GM21526 (cell line): ENCODE results near the gene CAMK4.
A peak's percentile ranks its signal among the peaks of the same experiment; 100 is the strongest.

Source experiments
- ATAC-seq: cut with Tn5 transposase; IDR thresholded peaks from one replicate; pipeline ENCODE4 v1.9.1; 2021; ENCODE audit warnings: moderate library complexity; ENCODE audit not compliant: unreplicated experiment, low FRiP score

CAMK4 gene

DNA sequence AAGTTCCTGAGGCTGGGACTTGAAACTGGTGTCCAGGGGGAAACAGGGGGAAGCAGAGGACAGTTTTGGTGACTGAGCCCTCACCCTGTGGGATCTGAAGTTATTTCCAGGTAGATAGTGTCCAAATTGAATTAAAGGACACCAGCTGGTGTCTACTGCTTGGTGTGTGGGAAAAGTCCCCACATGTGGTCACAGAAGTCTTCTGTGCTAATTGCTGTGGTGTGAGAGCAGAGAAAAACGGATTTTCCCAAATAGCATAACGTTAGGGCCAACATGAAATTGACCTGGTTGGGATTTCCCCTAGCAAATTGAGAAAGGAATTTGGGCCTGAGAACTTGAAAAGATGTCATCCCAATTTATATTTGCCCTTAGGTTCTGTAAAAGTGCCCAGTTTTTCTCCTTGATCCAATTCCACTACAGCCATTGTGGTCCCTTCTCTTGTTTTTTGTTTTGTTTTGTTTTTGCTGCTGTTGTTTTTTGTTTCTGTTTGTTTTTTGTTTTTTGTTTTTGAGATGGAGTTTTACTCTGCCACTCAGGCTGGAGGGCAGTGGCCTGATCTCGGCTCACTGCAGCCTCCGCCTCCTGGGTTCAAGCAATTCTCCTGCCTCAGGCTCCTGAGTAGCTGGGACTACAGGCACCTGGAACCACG is 293.8 kb downstream of the CAMK4 start:
- ATAC-seq = no peak

DNA sequence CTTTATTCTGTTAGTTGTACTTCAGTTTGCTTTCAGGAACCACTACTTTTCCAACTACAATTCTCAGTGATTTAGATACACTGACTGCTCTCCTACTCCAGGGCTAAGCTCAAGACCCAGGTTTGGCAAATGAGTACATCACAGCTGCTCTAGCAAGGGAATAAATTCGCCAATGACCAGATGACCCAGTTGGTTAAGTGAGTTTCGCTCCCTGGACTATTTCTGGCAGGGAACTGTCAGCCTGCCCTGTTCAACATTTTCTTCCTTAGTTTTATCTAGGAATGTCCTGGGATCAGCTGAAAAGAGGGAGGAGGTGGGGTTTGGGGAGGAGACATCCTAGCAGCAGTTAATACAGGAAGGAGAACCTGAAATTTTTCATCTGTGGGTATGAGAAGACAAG is 294.6 kb downstream of the CAMK4 start:
- no peak for ATAC-seq

DNA sequence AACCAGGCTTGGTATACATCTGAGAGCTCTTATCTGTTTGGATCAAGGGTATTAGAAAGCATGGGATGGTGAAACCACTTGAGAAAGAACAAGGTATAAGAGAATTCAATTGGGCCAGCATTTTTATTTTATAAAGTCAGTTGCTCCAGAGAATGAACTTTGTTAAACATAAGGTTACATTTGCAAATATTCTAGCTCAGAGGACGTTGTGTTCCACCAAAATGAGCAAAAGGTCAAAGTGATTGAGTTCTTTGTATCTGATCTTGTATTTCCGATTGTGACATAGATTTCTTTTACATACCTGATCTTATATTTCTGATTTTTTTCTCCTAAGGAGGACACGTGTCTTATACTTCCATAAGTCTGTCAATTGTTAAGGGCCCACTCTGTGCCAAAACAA is 296.7 kb downstream of the CAMK4 start:
- no peak for ATAC-seq

DNA sequence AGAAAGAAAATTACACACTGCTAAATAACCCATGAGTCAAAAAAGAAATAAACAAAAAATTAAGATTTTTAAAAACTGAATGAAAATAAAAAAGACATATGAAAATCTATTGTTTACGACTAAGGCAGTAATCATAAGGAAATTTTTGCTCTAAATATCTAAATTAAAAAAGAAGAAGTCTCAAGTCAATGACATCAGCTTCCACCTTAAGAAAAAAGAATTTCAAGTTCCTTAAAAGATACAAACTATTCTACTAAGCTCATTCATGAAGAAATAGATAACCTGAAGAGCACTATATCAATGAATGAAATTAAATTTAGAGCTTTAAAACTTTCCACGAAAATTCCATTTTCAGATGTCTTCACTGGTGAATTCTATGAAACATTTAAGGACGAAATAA is 303.9 kb downstream of the CAMK4 start:
- no peak for ATAC-seq

DNA sequence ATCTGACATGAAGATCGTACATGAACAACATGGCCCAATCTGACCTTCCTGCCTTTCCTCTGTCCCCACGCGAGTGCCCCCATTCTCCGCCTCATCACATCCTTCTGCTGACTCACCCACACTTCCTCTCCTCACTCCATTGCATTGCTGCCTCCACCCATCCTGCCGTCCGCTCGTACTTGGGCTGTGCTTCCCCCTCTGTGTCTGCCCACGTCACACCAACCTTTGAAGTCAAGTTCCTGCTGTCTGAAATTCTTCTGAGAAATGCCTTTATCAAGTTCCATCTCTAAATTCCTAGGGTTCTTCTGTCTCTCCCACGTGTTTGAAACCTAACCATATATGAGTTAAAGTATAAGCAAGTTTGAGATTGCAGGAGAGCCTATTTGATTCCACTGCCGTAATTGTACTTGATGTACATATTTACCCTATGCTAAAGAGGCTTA is 306.1 kb downstream of the CAMK4 start:
- ATAC-seq = peak; percentile 92

DNA sequence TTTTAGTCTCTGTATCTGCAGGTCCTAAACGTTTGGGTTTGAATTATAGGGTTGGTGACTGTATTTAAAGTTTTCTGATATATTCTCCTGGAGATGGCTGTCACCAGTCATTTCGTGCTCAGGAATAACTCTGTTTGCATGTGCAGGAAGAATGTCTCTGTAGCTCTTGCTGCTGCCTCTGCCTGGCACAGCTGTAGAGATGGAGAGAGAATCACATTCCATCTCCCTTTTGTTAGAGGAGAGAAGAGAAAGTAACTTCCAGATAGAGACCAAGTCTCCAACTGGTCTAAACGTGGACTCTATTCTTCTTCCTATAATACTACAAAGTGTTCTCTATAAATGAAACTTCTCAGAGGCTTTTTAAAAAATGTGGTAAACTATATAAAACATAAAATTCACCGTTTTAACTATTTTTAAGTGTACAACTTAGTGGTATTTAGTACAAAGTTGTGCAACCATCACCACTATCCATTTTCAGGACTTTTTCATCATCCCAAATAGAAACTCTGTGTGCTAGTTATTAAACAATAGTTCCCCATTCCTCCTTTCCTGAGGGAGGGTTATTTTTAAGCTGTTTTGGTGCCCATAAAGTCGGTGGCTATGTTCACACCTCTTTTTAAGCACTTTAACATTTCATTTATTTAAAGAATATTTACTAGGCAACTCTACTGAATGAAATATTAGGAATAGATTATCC is 308.9 kb downstream of the CAMK4 start:
- no peak for ATAC-seq

DNA sequence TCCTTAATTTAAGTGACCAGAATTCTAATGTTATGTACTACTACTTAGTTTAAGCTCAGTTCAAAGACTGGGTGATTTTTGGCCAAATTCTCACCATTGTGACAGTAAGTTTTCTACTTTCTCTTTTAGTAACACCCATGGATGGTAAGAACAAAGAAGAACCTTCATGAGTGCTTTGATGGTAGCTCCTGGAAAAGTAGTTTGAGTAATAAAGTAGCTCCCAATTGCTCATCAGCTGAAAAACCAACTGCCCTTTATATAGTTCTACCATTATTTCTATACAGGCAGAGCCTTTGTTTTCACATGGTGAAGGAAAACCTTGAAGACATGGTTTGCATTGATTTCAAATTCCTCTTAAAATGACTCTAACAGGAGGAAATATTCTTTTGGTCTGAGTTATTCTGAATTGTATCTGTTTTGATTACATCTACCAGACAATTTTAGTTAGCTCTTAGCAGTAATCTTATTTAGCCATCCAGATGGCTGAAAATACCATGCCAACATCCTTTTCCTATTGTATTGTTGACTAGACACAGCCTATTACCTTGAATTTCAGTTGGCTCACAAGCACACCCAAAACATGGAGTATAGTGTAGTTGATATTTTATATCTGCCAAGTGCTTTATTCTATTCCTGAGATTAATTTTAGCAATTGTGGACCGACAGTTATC is 311.8 kb downstream of the CAMK4 start:
- no peak for ATAC-seq

DNA sequence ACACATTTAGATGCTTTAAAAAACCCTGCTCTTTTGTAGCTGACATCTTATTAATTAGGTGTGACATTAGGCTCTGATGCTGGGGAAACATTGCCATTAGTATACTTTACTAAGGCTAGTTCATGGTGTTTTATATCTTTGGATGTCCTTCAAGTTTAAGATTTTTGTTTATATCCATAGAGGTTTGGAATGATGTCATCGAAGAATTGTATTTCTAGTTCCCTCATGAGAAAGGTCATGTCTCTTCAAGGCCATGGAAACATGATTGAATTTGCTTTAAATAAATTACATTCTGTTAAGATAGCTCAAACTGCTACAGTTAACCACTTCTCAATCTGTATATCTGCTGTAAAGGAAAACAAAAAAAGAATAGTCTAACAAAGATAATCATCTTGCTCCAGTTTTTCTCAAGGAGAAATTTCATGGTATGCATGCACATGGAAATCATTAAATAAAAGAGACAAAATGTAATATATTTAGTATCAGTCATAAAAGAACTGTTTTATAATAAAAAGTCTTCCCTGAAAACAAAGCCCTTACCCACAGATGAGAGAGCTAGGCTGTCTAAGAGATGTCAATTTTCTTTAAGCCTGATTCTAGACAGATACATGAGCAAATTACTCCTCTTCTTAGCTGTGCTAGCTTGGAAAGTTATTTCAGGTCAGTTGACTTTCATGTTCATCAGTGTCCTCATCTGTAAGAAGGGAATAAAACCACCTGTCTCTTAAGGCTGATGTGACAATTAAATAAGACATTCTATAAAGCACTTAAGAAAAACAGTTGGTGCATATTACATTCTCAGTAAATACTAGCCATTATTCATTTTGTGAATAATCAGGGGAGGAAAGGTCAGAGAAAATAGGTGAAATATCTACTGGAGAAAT is 313.2 kb downstream of the CAMK4 start:
- no peak for ATAC-seq
